HG03103 (cell line): ENCODE data around the gene SYN1.

Experiments used
- ATAC-seq: cut with Tn5 transposase; IDR thresholded peaks from one replicate; pipeline ENCODE4 v1.9.1; 2021; ENCODE audit warnings: low read depth; ENCODE audit not compliant: unreplicated experiment

The SYN1 gene

DNA sequence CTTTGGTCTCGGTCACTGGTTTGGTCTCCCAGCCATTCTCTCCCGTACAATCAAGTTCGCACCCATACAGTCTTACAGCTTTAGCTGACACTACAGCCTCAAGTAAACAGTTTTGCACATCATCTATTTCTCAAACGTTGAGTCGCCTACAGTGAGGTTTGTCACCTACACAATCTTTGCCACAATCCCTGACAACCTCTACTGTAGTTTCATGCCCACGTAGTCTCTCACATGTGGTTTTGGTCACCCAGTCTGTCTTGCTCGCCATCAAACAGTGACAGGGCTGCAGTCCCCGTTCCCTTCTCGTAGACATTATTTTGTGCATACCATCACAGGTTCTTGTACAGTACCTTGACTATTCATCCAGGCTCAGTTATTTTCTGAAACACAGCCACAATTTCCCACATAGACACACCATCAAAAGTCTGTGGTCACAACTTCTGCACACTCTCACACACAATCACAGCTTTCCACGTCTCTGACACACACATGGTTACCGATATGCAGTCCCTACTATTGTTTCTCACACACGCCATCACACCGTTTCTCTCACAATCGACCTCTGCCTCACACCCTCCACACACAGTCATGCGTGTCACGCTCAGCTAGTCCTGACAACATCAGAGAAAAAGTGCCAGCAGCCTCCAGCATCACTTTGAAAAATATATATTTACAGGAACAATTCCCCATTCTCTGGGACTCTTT is 15.4 kb upstream of the SYN1 start:
- ATAC-seq = no peak

DNA sequence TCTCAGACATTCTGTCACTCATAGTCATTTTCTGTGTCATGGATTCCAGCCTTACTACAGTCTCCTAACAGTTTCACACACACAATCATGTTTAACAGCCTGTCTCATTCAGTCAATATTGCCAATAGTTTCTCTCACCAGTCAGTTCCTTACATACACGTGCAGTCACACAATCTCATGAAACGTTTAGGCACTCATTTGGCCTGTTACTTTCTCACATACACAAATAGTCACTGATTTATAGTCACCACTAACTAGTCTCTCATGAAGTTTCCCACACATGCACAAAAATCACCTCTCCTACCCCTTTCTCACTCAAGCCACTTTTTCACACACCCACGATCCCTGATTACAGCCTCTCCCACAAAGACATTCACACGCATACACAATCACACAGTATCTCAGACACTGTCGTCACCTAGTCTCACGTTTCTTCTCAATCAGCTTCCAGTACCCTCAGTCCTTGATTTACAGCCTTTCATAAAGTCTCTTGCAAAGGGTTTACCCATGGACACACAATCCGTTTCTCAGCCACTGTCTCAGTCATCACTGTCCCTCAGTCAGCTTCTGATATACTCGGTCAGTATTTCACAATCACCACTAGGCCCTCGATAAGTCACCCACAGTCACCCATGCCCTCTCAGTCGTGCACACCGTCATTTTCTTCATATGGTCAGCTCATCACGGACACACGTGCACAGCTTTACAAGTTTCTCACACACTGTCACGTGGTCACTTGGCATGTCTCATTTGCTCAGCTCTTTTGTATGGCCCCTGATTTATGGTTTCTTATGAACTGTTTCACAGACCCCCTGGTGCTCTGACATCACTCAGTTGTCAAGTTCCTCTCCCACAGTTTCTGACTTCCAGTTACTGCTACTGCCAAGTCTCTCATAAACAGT is 14.3 kb upstream of the SYN1 start:
- ATAC-seq = no peak

- ATAC-seq = no peak
Observed at GRCh38 chrX:47632666-47633065, 13.0 kb upstream of the SYN1 start.

- ATAC-seq = no peak
Observed at GRCh38 chrX:47631676-47632075, 12.0 kb upstream of the SYN1 start.

DNA sequence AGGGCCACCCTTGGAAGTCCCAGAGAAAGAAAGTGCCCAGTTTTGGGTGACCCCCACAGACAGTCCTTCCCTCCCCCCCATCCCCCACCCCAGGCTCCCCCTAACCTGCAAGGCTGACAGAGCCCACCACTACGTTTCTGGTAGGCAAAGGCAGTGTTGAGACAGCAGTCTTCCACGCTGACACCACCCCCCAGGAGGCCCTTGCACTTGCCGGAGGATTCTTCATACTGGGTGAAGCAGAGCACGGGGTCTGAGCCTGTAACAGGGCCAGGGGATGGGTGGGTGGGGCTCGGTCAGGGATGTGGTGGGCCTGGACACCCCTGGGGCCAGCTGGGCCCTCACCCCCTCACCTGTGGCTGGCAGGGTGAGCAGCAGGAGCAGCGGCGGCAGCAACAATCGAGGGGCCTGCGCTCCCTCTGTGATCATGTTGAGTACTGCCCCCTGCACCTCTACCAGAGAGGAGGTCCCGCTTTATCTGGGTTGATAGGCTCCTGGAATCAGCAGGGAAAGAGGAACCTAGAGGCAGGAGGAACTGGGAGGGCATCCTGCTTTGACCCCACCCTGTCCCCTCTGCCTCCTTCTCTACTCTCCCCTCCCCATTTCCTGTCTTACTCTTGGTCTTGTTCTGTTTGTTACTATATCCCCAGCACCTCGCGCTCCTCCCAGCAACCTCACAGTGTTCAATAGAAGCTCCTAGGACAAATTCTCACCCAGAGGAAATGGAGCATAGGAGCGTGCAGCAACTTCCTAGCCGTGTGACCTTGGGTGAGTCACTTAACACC is 10.0 kb upstream of the SYN1 start, which contains the start of gene CFP:
Gene CFP, minus strand, starts transcription at position 512 of the 782 bp plus-strand sequence. Its CDS starts 86 bp downstream, at position 426.
- ATAC-seq = no peak

GRCh38 chrX:47628982-47629381 is 9.3 kb upstream of the SYN1 start:
- ATAC-seq = no peak

DNA sequence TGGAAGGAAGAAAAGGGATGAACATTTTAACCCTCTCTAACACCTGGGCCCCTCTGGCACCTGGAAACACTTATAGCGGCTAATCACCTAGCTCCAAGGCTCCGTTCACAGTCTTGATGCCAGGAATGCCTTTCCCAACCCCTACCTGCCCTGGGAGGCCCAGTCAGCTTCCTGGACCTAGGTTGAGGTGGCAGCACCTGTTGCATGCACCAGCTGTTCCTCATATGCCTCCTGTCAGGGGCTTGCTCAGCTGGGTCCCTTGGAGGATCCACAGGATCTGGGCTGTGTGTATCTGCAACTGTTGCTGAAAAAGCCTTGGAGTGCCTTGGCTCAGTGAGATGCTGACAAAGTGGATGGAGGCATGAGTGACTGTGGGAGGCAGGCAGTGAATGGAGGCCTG is 5.7 kb upstream of the SYN1 start:
- ATAC-seq = no peak

DNA sequence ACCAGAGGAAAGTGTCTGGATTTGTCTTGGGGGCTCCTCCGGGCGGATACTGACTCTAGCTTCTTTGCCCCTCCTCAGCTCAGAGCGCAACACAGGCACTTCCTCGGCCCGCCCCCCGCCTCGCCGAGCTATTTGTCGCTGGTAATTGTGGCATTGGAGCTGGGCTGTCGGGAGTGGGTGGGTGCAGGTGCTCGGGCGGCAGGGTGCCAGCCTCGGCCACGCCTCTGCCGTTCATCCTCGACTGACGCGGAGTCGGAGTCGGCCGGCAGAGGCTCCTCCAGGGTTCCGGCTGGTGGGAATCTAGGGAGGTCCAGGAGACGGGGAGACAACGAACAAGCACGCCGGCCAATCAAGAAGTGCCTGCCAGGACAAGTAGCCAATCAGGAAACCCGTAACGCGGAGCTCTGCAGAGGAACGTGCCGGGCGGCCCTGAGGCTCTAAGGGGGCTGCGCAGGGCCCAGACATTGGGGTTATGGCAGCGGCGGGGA is 3.9 kb upstream of the SYN1 start:
- ATAC-seq = no peak

DNA sequence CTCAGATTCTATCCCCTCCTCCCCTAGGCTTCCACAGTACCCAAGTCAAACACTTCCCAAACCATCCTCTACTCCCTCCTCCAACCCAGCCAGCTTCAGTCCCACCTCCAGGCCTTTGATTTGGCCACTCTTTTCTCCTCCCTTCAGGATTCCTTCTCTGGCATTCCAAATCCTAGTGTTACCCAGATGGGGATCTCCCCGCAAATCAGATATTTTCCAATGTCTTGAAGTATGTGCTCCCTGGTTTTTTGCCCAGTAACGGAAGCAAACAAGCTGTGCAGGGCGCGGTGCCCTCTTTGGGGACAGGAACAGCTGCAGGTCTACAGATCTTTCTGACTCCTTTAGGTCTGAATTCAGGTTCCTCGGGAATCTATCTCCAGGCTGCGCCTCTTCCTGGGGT is 2.2 kb upstream of the SYN1 start:
- ATAC-seq = no peak

DNA sequence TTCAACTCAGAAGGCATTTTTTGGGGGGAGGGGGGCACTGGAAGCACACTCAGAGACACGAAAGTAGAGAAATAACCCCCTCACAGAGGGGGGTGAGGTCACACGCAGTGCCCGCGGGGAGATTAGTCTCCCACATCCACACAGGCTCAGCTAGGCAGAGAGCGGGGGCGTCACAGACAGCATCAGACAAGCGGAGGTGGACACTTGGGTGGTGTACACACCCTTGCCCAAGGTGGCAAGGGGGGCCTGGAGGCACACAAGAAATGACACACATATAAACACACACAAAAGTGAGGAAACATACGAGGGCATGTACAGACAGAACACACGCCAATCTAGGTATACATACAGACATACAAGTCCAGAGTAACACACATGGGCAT is 637 bp upstream of the SYN1 start:
- no peak for ATAC-seq

DNA sequence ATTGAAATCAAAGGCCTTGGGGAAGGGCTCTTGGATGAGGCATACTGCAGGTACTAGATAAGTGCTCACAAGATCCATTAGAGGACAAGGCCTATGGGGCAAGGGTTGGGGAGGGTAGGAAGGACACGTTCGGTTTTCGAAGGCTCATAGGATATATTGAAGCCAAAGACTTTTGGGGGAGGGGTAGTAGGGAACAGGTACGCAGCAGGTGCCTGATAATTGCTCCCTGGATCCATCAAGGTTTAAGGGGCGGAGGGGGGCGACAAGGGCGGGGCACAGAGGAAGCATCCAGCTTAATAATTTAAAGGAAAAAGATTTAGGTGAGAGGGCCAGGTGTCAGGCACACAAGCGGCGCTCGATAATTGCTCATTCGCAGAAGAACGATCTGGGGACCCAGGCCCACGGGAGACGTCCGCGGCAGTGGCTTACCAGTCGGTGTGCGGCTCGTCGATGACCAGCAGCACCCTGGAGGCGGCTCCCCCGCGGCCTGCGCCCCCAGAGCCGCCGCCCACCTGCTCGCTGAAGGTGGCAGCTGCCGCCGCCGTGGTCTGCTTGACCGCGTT is 653 bp downstream of the SYN1 start:
- ATAC-seq = no peak

DNA sequence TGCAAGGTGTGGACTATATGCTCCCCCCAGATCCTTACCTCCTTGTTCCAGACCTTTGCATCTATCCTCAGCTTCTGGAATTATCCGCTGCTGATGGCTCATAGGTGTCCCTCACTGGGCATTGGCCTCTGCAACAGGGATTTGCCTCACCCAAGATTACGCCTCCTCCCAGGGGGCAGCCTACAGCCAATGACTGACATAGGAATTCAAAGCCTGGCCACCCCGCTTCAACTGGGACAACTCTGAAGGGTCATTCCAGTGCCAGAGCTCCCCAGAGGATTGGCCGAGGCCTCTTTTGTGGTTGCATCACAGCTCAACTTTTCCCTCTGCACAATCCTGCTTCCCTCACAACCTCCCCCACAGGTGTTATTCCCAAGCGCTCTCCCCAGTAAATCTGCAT is 5.0 kb downstream of the SYN1 start:
- no peak for ATAC-seq

- ATAC-seq = no peak
Observed at GRCh38 chrX:47613082-47613481, 6.6 kb downstream of the SYN1 start.

DNA sequence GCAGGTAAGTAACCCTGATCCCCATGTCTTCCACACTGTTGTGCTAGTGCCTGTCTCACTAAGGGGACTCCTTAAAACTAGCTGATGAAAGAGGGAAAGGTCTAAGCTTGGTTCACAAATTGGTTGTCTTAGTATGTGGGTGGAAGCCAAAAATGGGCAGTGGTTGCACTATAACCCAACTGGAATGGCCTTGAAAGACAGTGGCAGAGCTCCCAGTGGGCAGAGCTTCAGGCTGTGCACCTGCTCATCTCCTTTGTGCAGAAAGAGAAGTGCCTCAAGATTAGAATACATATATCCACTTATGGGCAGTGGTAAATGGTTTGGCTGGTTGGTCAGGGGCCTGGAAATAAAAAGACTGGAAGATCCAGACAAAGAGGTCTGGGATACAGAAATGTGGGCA is 7.2 kb downstream of the SYN1 start:
- ATAC-seq = no peak

DNA sequence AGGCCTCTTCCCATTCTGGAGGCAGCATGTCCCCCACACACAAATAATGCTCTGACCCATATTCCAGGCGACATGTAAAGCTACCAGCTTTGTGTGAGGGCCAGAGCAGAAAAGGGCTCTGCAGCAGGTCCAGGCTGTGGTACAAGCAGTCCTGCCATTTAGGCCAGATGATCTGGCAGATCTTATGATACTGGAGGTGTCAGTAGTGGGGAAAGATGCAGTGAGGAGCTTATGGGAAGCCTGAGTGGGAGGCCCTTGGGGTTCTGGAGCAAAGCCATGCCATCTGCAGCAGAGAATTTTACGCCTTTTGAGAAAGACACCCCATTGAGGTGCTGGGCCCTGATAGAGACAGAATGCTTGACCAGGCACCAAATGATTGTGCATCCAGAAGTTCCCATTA is 7.7 kb downstream of the SYN1 start:
- ATAC-seq = no peak

DNA sequence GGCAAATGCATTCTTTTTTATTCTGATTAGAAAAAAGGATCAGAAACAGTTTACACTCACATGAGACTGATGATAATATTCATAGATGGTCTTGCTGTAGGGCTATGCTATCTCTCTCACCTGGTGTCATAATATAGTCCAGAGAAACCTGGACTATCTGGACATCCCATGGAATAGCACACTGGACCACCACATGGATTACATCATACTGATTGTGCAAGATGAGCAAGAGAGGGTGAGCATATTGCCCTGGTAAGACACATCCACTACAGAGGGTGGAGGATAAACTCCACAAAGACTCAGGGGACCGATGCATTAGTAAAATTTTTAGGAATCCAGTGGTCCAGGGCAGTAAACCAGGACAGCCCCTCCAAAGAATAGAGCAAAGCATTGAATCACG is 8.2 kb downstream of the SYN1 start:
- no peak for ATAC-seq

GRCh38 chrX:47610511-47610910 is 9.1 kb downstream of the SYN1 start:
- ATAC-seq = no peak

GRCh38 chrX:47608130-47608810 is 11.4 kb downstream of the SYN1 start:
- ATAC-seq = no peak

DNA sequence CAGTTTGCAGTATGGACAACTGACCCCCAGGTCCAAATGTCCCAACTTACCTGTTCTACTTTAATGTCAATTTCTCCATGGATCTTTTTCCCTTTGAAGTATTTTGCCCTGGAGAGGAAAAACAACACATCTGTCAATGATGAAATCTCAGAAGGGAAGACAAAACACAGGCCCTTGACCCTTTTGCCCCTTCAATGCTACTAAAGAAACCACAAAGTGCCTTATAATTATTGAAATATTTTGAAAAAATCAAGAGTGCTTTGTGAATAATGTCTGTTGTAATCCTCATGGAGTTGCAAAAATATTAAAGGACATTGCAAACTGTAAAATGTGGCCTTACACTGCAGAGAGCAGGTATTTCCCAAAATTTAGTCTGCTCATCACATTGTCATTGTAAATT is 12.6 kb downstream of the SYN1 start:
- no peak for ATAC-seq

GRCh38 chrX:47605024-47605423 is 14.6 kb downstream of the SYN1 start:
- no peak for ATAC-seq
